D341Med (cell line): ENCODE data around the gene PTPRN.

ENCODE experiments used
- DNase-seq: peaks from one replicate; pipeline ENCODE4 v3.0.0; 2012; ENCODE audit warnings: low spot score

Gene PTPRN

DNA sequence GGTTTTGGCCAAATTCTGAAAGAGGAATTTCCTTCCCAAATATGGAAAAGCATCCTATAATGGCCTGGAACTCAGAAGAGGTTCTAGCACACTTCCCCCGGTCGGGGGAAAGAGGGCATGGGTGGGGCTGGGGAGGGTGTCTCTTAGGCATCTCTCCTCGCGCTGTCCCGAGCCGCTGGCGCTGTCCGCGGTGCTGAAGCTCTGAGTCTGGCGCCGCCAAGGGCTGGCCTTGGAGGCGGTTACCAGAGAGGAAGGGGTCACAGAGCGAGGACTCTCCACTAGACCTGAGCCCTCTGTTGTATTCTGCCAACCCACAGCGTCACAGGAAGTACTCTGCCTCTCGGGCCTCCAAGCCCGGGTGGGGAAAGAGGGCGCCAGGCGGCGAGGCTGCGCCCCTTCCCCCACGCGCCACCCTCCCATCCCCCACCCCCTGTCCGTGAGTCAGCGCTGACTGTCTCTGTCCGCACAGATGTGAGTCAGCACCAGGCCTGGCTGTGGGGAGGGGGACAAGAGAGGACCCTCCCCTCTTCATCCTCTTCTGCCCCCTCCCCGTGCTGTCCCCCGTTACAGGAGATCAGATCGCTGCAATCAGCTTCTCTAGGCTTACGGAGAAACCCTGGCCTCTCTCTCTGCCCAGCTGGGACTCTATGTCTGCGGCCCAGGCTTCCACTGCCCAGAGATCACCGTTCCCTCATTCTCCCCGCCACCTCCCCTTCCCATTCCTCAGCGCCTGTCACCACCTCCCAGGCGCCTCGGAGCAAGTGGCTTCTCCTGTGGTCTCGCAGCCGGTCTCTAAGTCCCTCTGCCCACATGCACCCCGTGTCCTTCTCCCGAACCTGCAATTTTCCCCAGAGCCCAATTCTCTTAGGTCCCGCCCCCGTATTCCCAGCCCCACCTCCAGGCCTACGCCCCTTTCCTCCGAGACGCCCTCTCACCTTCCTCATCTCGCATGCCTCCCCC is 779 bp downstream of the PTPRN start:
- no peak for DNase-seq

GRCh38 chr2:219306047-219306446 is 3.2 kb downstream of the PTPRN start:
- DNase-seq, result no peak

DNA sequence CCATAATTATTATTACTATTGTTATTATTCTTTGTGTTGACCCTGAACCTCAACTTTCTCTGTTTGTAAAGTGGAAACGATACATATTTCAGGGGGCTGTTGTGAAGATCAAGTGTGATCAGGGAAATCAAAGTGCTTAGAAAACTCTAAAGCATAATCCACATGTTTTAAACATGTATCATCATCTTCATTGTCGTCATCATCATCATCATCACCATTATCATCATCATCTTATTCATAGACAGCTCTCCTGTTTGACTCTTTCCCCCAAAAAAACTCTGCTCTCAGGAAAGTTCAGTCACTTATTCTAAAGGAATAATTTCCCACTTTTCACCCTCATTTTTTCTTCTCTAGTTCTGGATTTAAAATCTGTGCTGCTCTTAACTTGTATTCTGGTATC is 5.0 kb downstream of the PTPRN start:
- DNase-seq, result no peak

DNA sequence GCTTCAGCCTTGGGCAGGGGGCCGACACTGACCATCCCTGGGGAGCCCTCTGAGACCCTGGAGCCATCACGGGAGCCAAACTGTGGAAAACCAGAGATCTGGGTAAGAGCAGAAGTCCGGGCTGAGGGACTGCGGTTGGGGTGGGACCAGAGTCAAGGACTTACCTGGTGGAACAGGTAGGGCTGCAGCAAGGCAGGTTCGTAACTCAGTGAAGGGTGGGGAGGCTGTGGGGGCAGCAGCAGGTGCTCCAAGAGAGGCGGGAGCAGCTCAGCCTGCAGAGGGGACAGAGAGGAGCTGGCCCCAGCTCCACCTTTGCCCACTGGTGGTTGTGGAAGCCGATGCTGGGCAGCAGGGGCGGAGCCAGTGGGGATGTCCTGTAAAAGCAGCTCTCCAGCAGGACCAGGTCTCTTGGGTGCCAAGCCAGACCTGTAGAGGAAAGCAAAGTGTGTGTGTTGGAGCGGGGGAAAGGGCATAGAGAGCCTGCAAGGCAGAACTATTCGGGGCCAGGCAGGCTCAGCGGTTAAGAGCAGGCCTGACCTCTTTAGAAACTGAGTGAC is 6.7 kb downstream of the PTPRN start:
- DNase-seq, result peak; percentile 9

DNA sequence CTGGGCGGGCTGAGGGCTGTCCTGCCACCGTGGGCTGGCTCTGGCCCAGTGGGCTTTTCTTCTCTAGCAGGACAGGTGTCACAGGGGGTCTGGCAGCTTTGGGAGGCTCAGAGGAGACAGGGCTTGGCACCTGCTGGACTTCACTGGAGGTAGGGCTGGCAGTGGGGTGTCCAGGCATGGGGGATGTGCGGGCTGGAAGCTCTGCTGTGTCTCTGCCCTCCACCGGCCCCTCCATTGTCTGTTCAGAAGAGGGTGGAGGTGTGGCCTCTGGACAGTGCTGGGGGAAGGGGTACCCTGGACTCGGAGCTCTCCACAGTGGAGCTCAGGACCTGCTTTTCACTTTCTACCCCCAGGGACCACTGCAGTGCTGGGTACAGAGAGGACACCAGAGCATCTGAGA is 9.2 kb downstream of the PTPRN start:
- peak; percentile 9 for DNase-seq

- peak; percentile 16 for DNase-seq
Measured at GRCh38 chr2:219299372-219299760, 9.8 kb downstream of the PTPRN start.

GRCh38 chr2:219298759-219299371 is 10.3 kb downstream of the PTPRN start:
- peak; percentile 91 for DNase-seq

- DNase-seq, result peak; percentile 51
Measured at GRCh38 chr2:219297766-219298456, 11.3 kb downstream of the PTPRN start.

DNA sequence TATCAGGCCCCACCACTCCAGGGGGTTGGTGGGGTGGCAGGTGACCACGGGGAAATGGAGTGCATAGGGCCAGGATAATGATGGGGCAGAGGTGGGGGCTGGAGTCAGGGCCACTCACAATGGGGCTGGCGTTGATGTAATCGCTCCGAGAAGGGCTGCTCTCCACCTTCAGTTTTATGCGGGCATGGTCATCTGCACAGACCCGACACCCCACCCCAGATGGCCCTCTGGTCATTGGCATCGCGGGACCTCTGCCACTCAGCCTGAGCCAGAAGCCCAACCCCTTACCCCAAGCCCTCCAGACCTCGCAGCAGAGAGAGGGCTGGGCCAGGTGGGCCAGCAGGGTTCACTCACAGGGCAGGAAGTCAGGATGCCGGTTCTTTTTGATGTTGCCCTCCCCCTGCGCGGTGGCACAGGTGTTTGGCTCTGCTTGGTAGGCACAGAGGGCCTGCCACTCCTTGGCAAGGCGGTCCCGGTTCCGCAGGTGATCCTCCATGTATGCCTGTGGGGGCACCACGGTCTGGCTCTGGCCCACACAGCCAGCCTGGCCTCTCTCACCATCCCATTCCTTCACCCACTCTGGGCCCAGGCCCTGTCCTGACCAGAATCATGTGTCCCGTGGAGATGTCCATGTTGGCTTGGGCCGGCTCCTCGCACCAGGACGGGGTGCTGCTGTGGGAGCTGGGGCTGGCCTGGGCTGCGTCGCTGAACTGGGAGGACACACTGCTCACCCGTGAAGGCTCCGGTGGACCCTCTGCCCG is 12.4 kb downstream of the PTPRN start:
- DNase-seq, result peak; percentile 6

DNA sequence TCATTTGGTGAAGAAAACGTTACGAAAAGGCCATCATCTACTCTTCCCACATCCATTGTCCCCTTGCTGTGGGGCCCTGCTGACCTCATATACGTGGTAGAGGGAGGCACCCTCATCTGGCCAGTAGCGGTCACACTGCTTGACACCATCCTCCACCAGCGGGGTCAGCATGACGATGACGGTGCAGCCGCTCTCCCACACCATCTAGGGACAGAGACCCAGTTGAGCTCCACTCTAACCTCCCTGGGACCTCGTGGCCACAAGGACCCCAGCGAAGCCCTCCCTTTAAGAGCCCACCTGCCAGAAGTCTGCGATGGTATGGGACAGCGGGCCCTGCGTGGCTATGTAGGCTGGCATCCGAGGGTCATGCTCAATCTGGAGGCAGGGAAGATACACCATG is 13.1 kb downstream of the PTPRN start:
- no peak for DNase-seq

DNA sequence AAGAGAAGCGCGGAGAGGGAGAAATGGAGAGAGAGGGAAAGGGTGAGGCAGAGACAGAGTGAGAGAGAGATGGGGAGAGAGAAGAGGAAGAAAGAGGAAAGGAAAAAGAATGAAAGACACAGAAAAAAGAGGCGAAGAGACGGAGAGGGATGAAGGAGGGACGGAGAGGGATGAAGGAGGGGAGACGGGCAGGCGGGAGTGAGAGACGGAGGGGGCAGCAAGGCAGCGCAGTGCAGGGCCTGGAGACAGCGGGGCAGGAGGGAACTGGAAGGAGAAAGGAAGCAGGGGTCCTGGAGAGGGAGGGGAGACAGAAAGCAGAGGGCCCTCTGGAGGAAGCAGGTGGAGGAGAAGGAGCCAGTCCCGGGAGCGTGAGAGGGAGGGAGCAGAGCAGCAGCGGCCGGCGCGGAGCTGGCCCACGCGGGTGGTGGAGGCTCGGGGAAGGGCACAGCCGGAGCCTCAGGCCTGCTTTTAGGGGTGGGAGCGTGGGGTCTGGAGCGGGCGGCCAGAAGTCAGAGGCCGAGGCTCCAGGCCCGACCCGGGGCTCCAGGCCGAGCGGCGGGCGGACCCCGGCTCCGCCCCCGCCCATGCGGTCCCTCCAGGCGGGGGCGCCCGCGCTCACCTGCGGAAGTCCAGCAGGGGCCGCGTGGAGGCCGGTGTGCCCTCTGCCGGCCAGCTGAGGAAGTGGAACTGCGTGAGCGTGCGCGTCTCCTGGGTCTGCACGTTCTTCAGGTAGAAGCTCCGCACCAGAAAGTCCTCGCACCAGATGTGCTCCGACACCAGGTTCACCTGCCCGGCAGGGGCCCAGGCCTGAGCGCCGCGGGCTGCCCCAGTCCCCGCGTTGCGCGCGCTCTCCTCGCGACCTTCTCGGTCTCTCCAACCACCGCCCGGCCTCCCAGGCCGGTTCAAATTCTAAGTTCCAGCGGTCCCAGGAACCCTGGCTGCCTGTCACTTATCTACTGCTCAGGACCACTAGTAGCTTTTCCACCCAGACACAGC is 14.5 kb downstream of the PTPRN start:
- peak; percentile 96 for DNase-seq

DNA sequence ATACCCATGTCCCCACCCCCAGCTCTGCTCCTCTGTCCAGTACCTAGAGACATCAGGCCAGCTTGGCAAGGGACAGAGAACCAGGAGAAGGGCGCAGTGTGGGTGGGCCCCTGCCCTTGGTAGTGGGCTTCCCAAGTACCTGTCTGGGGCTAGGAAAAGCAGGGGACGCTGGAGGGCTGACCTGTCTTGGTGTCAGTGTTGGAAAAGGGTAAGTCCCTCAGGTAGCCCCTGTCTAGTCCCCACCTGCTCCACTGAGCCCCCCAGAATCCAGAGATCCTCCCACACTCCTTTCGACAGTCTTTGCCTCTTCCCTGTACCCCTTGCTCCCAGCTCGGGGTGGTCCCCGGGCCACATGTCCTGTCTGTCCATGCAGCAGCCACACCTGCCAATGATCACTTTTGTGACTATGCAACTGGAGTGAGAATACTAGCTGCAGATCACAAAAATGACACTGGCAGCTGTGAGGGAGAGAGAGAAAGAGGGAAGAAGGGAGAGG is 15.4 kb downstream of the PTPRN start:
- DNase-seq, result peak; percentile 7

DNA sequence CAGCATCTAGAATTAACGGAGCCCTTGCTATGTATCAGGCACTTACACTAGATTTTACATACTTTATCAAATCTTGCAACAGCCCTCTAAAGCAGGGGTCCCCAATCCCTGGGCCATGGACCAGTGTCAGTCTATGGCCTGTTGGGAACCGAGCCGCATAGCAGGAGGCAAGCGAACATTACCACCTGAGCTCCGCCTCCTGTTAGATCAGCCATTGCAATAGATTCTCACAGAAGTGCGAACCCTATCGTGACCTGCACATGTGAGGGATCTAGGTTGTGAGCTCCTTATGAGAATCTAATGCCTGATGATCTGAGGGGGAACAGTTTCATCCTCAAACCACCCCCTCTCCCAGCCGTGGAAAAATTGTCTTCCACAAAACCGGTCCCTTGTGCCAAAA is 16.6 kb downstream of the PTPRN start:
- no peak for DNase-seq

DNA sequence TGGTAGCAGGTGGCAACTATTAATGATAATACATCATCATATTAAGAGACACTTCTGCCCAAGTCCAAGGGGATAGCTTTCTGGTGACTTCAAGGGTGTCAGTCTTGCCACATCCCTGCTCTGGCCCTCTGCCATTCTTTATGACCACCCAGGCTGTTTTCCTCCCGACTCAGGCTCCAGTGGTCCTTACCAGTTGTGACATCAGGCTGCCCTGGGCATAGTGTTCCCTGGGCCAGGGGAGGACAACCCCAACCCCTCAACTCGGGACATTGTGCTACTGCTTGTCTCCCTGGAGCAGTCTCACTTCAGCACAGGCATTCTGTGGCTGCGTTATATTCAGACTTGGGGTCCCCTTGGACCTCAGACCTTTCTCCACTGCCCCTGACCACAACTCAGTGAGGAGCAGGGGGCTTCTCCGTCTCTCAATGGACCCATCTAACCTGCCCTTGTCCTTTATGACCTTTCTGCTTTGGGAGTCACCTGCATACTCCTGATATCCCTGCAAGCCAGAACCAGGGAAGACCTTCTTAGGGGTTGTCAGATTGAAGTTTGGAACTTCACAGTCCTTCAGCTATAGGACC is 17.2 kb downstream of the PTPRN start:
- no peak for DNase-seq

GRCh38 chr2:219291394-219291793 is 17.8 kb downstream of the PTPRN start:
- no peak for DNase-seq

- no peak for DNase-seq
Measured at GRCh38 chr2:219290381-219291171, 18.6 kb downstream of the PTPRN start.

- peak; percentile 21 for DNase-seq
Measured at GRCh38 chr2:219289537-219290361, 19.5 kb downstream of the PTPRN start.

DNA sequence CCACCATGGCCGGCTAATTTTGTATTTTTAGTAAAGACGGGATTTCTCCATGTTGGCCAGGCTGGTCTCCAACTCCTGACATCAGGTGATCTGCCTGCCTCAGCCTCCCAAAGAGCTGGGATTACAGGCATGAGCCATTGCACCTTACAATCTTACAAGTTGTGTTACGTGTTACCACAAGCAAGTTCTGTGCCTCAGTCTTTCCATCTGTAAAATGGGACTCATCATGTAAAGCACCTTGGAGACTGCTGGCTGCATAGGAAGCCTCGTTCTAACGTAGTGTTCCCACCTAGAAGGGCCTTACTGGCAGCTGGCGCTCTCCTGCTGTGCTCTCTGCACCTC is 20.0 kb downstream of the PTPRN start:
- DNase-seq, result no peak
